ENCODE results near the gene PDGFRB.

Gene PDGFRB

GRCh38 chr5:150106674-150107426 lies 48.8 kb downstream of the PDGFRB start:
- TF ChIP-seq CTCF (IDR thresholded peaks at IDR 0.05; ENCODE audit: unreplicated experiment in 3 of 3) = no peak
- peaks cover 5% of the 10 kb centered on the region for H3K27me3 Mint-ChIP-seq (ENCODE audit: low read depth)
- peak overlapping the region; percentile 24 to 90 (median 45) for H3K27ac Mint-ChIP-seq
- H3K4me3 Mint-ChIP-seq = no peak overlapping the region
- no peaks in the 10 kb centered on the region for H3K9me3 Mint-ChIP-seq
- peaks cover 39% of the 10 kb centered on the region for H3K4me1 Mint-ChIP-seq
- H3K36me3 Mint-ChIP-seq (ENCODE audit: low read depth) = no peaks in the 10 kb centered on the region

- H3K4me1 Mint-ChIP-seq = peaks cover 31% of the 10 kb centered on the region
- no peaks in the 10 kb centered on the region for H3K9me3 Mint-ChIP-seq
- no peak overlapping the region for H3K4me3 Mint-ChIP-seq
- peak overlapping the region; percentile 24 to 90 (median 45) for H3K27ac Mint-ChIP-seq
- TF ChIP-seq CTCF (IDR thresholded peaks at IDR 0.05; ENCODE audit: unreplicated experiment in 3 of 3) = no peak
- no peaks in the 10 kb centered on the region for H3K36me3 Mint-ChIP-seq (ENCODE audit: low read depth)
- peaks cover 5% of the 10 kb centered on the region for H3K27me3 Mint-ChIP-seq (ENCODE audit: low read depth)
These were observed 49.6 kb downstream of the PDGFRB start for GRCh38 chr5:150105928-150106615.

GRCh38 chr5:150104550-150104870 lies 51.1 kb downstream of the PDGFRB start:
- Mint-ChIP-seq H3K4me3 (no peak overlapping the region), H3K27ac (no peak overlapping the region), H3K9me3 (no peaks in the 10 kb centered on the region), H3K27me3 (ENCODE audit: low read depth) (peaks cover 5% of the 10 kb centered on the region), H3K4me1 (peaks cover 21% of the 10 kb centered on the region), H3K36me3 (ENCODE audit: low read depth) (no peaks in the 10 kb centered on the region)
- no peak for TF ChIP-seq CTCF (IDR thresholded peaks at IDR 0.05; ENCODE audit: unreplicated experiment in 3 of 3)

GRCh38 chr5:150103678-150104549 lies 51.7 kb downstream of the PDGFRB start:
- H3K36me3 Mint-ChIP-seq (ENCODE audit: low read depth) = no peaks in the 10 kb centered on the region
- H3K4me3 Mint-ChIP-seq = no peak overlapping the region
- H3K9me3 Mint-ChIP-seq = no peaks in the 10 kb centered on the region
- peaks cover 17% of the 10 kb centered on the region for H3K4me1 Mint-ChIP-seq
- no peak overlapping the region for H3K27ac Mint-ChIP-seq
- no peak for TF ChIP-seq CTCF (IDR thresholded peaks at IDR 0.05; ENCODE audit: unreplicated experiment in 3 of 3)
- peaks cover 5% of the 10 kb centered on the region for H3K27me3 Mint-ChIP-seq (ENCODE audit: low read depth)

GRCh38 chr5:150101023-150101422 lies 54.6 kb downstream of the PDGFRB start:
- no peaks in the 10 kb centered on the region for H3K9me3 Mint-ChIP-seq
- no peak for TF ChIP-seq CTCF (IDR thresholded peaks at IDR 0.05; ENCODE audit: unreplicated experiment in 3 of 3)
- H3K36me3 Mint-ChIP-seq (ENCODE audit: low read depth) = no peaks in the 10 kb centered on the region
- no peaks in the 10 kb centered on the region for H3K4me1 Mint-ChIP-seq
- peaks cover 12% of the 10 kb centered on the region for H3K27me3 Mint-ChIP-seq (ENCODE audit: low read depth)
- H3K4me3 Mint-ChIP-seq = no peak overlapping the region
- no peak overlapping the region for H3K27ac Mint-ChIP-seq
